WERI-Rb-1 (cell line): Measurements from ENCODE around the gene PCBP4.

Experiments
- DNase-seq: peaks from one replicate; pipeline ENCODE4 v3.0.0-alpha.2; 2020
- H3K27ac ChIP-seq: fragments of 250-450 bp; sonication (Bioruptor Pico); 2 replicates; pipeline ENCODE4 v1.5.1; 2020; ENCODE audit warnings: mild to moderate bottlenecking, moderate library complexity
- H3K27me3 ChIP-seq: fragments of 250-450 bp; sonication (Bioruptor Pico); 2 replicates; pipeline ENCODE4 v1.5.1; 2021; ENCODE audit warnings: mild to moderate bottlenecking, low read depth, moderate library complexity; ENCODE audit not compliant: insufficient read depth, severe bottlenecking
- H3K36me3 ChIP-seq: fragments of 250-450 bp; sonication (Bioruptor Pico); 2 replicates; pipeline ENCODE4 v1.5.1; 2020; ENCODE audit warnings: mild to moderate bottlenecking, moderate library complexity
- H3K4me3 ChIP-seq: 2 replicates; pipeline ENCODE4 v1.5.1; 2011; ENCODE audit warnings: low read depth, mild to moderate bottlenecking, control low read depth, low read length
- H3K9me3 ChIP-seq: fragments of 250-450 bp; sonication (Bioruptor Pico); 2 replicates; pipeline ENCODE4 v1.5.1; 2021; ENCODE audit warnings: mild to moderate bottlenecking, moderate library complexity; ENCODE audit not compliant: severe bottlenecking
- CTCF ChIP-seq: IDR thresholded peaks from 2 replicates; pipeline ENCODE4 v1.5.1; 2011; ENCODE audit warnings: low read depth, mild to moderate bottlenecking, control low read depth, inconsistent platforms, low read length

Gene PCBP4

DNA sequence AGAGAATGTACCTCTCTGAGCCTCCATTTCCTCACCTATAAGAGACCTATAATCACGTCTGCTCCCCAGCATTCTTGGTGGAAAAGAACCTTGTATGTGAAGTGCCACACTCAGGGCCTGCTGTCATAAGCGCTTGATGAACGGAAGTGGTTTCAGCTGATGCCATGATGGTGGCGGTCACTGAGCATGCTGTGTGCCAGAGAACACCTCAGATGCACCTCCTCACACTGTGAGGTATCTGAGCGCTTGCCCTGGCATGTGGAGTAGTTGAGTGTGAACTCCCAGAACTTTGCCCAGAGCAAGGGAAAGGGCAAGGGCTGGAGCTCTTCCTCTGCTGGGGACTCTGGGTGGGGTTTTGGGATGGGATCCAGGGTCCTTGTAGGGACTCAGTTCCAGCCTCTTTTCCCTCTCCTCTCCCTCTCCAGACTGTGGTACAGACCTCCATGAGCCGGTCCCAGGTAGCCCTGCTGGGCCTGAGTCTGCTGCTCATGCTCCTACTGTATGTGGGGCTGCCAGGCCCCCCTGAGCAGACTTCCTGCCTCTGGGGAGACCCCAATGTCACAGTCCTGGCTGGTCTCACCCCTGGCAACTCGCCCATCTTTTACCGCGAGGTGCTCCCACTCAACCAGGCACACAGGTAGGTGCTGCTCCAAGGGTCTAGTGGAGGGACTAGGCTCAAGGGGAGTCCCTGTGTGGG, 10.3 kb upstream of the PCBP4 start:
- no peak overlapping the region for H3K4me3 ChIP-seq
- no peak for TF ChIP-seq CTCF
- H3K9me3 ChIP-seq: no peaks in the 10 kb centered on the region
- H3K27ac ChIP-seq: no peak overlapping the region; the same call in 1 of the 2 replicates
- DNase-seq: no peak
- no peaks in the 10 kb centered on the region for H3K27me3 ChIP-seq
- H3K36me3 ChIP-seq: peaks cover 2% of the 10 kb centered on the region

GRCh38 chr3:51975852-51976549, 8.7 kb upstream of the PCBP4 start:
- H3K27ac ChIP-seq: peak overlapping the region; percentile 94
- no peaks in the 10 kb centered on the region for H3K9me3 ChIP-seq
- TF ChIP-seq CTCF: peak; percentile 37; the same call in 1 of the 2 replicates
- H3K36me3 ChIP-seq: peaks cover 4% of the 10 kb centered on the region
- DNase-seq: peak; percentile 87
- H3K27me3 ChIP-seq: no peaks in the 10 kb centered on the region
- peak overlapping the region; percentile 78 for H3K4me3 ChIP-seq

- no peak for TF ChIP-seq CTCF
- H3K9me3 ChIP-seq: no peaks in the 10 kb centered on the region
- H3K27ac ChIP-seq: peak within 1 kb of the TSS; percentile 94
- H3K27me3 ChIP-seq: no peaks in the 10 kb centered on the region
- peak; percentile 69 for DNase-seq
- peaks cover 10% of the 10 kb centered on the region for H3K36me3 ChIP-seq
- peak within 1 kb of the TSS; percentile 78 for H3K4me3 ChIP-seq
Measured at GRCh38 chr3:51974963-51975851, 8.0 kb upstream of the PCBP4 start, which contains the start of gene ABHD14A. TSS of gene ABHD14A (plus strand) at chr3:51975064. CDS start at chr3:51975136, 72 bp downstream.

DNA sequence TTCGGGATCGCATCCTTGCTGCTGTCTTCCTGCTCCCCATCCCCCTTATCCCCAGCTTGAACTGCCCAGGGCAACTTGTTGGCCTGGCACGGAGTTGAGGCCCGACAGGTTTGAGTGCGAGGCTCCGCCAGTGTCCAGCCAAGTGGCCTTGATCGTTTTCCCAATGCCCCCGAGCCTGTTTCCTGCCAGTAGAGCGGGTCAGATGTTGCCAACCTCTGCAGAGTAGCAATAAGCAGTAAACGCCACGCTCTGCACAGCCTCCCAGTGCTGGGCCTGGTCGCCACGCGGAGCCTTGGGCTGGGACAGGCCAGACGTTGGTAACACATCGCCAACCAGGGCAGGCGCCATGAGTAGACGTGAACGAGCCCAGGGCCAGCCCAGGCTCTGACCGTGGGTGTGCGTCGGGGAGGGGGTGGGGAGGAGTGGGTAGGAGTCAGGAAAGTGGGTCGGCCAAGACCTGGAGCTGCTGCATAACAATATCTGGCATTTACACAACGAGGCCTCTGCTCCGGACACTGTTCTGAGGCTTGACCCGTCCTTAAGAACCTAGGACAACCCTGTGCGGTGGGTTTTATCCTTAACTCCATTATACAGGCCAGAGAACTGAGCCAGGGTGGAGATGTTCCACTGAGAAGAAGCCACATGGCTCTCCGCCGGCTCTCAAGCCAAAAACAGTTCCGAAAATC, 7.2 kb upstream of the PCBP4 start:
- Histone ChIP-seq H3K36me3 (peaks cover 18% of the 10 kb centered on the region), H3K27ac (peak overlapping the region; percentile 94), H3K4me3 (peak overlapping the region; percentile 78), H3K9me3 (no peaks in the 10 kb centered on the region), H3K27me3 (no peaks in the 10 kb centered on the region)
- DNase-seq: no peak
- no peak for TF ChIP-seq CTCF

GRCh38 chr3:51971350-51971749, 4.1 kb upstream of the PCBP4 start:
- Histone ChIP-seq H3K4me3 (no peak overlapping the region), H3K27ac (peak overlapping the region; percentile 100), H3K9me3 (no peaks in the 10 kb centered on the region), H3K27me3 (no peaks in the 10 kb centered on the region), H3K36me3 (peaks cover 36% of the 10 kb centered on the region)
- TF ChIP-seq CTCF: no peak
- DNase-seq: no peak
